Mesothelial cell of epicardium (in vitro differentiated cells): ENCODE results near the gene SLITRK6. TPM values are rescaled to one million over a fixed set of nuclear protein-coding genes. Genes with fewer than 3 reads are reported as not detected.

Experiments
- DNase-seq, 2 experiments: peaks; one replicate each; pipeline ENCODE4 v3.0.0; 2021; ENCODE audit warnings: low spot score in 2 of 2; ENCODE audit not compliant: unreplicated experiment in 2 of 2
- H3K27ac Mint-ChIP-seq: 2 replicates; pipeline ENCODE4 v1.8.0; 2021; ENCODE audit warnings: mixed read lengths
- H3K27me3 Mint-ChIP-seq: 2 replicates; pipeline ENCODE4 v1.8.0; 2021; ENCODE audit warnings: low read depth, mixed read lengths
- H3K36me3 Mint-ChIP-seq: 2 replicates; pipeline ENCODE4 v1.8.0; 2021; ENCODE audit warnings: mixed read lengths
- H3K4me1 Mint-ChIP-seq: 2 replicates; pipeline ENCODE4 v1.8.0; 2021; ENCODE audit warnings: mixed read lengths
- H3K4me3 Mint-ChIP-seq: 2 replicates; pipeline ENCODE4 v1.8.0; 2021; ENCODE audit warnings: mild to moderate bottlenecking, moderate library complexity, mixed read lengths
- H3K9me3 Mint-ChIP-seq: 2 replicates; pipeline ENCODE4 v1.8.0; 2021; ENCODE audit warnings: mixed read lengths
- total RNA-seq: library from RNA; stranded (reverse); gene quantifications from 3 replicates; pipeline ENCODE4 v1.2.1, GENCODE V29; 2021
- TF ChIP-seq, protein P1 (sequence below): fragments of 200-600 bp; sonication (generic); IDR thresholded peaks from one replicate; pipeline ENCODE4 v1.5.0; 2021; ENCODE audit warnings: antibody characterized with exemption; ENCODE audit not compliant: unreplicated experiment

Gene SLITRK6, protein sequence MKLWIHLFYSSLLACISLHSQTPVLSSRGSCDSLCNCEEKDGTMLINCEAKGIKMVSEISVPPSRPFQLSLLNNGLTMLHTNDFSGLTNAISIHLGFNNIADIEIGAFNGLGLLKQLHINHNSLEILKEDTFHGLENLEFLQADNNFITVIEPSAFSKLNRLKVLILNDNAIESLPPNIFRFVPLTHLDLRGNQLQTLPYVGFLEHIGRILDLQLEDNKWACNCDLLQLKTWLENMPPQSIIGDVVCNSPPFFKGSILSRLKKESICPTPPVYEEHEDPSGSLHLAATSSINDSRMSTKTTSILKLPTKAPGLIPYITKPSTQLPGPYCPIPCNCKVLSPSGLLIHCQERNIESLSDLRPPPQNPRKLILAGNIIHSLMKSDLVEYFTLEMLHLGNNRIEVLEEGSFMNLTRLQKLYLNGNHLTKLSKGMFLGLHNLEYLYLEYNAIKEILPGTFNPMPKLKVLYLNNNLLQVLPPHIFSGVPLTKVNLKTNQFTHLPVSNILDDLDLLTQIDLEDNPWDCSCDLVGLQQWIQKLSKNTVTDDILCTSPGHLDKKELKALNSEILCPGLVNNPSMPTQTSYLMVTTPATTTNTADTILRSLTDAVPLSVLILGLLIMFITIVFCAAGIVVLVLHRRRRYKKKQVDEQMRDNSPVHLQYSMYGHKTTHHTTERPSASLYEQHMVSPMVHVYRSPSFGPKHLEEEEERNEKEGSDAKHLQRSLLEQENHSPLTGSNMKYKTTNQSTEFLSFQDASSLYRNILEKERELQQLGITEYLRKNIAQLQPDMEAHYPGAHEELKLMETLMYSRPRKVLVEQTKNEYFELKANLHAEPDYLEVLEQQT
- total RNA-seq: 14.7 to 16.9 TPM (median 16.0 TPM) in 3 replicates

DNA sequence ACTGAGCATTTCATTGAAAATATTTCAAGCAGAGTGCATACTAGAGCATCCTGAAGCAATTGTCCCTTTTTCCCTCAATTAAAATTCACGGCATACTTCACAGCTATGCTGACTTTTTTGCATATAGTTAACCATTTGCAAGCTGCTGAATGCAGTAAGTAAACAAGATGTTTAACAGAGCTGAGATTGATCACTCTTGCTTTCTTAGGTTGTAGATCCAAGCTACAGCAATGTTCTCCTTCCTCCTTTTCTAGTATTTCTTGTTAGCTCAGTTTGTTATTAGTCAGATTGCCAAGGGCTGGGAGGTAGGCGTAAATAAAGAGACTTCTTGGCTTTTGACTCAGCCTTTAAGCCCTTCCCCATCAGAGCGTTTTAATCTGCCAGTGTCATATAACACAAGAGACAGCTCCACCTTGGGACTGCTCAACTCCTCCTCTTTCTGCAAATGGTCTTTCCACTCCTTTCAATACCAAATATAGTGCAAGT, at the start of gene SLITRK6:
TSS of gene SLITRK6 (minus strand) at position 323 of the 486 bp plus-strand sequence. CDS start 2,911 bp downstream, outside the sequence.
- H3K36me3 Mint-ChIP-seq: peaks cover 12% of the 10 kb centered on the region
- peak within 1 kb of the TSS; percentile 64 for H3K4me3 Mint-ChIP-seq
- TF ChIP-seq, protein P1, sequence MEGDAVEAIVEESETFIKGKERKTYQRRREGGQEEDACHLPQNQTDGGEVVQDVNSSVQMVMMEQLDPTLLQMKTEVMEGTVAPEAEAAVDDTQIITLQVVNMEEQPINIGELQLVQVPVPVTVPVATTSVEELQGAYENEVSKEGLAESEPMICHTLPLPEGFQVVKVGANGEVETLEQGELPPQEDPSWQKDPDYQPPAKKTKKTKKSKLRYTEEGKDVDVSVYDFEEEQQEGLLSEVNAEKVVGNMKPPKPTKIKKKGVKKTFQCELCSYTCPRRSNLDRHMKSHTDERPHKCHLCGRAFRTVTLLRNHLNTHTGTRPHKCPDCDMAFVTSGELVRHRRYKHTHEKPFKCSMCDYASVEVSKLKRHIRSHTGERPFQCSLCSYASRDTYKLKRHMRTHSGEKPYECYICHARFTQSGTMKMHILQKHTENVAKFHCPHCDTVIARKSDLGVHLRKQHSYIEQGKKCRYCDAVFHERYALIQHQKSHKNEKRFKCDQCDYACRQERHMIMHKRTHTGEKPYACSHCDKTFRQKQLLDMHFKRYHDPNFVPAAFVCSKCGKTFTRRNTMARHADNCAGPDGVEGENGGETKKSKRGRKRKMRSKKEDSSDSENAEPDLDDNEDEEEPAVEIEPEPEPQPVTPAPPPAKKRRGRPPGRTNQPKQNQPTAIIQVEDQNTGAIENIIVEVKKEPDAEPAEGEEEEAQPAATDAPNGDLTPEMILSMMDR: no peak
- DNase-seq: no peak
- H3K4me1 Mint-ChIP-seq: peaks cover 23% of the 10 kb centered on the region
- H3K27me3 Mint-ChIP-seq: no peaks in the 10 kb centered on the region
- H3K9me3 Mint-ChIP-seq: peaks cover 18% of the 10 kb centered on the region
- H3K27ac Mint-ChIP-seq: peak within 1 kb of the TSS; percentile 64

DNA sequence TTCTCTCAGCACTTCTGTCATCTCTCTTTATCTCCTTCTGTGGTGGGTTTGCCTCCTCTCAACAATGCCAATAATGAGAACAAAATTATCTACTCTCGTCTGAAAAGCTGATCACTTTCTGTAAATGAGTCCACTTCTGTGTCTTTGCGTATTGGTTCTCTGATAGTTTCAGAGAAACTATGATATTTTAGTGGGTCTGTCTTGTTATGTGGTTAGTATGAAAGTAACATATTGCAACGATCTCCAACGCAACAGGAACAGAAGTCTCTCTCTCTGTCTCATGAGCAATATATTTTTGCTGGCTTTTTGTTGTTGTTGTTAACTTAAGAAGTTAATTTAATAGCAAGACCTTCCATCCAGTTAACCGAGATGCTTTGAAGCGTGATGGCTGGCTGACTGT, 47.8 kb upstream of the SLITRK6 start:
- Mint-ChIP-seq H3K4me1 (no peaks in the 10 kb centered on the region), H3K36me3 (peaks cover 11% of the 10 kb centered on the region)

DNA sequence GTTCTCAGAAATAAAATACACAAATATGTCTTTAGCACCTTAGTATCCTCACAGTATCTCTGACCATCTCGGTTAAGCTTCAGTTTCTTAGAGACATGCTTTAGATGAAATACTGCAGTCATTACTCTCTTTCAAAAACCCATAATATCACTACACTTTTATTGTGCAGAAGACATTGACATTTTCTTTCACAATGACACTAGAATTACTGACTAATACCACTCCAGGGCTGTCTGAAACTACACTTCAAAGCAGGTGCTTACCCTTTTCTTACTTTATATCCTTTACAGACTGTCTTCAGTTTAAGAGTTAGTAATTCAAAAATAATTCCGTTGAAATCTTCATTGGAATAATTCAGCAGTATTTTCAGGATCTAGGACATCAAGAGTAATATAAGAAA, 42.2 kb upstream of the SLITRK6 start:
- no peaks in the 10 kb centered on the region for H3K27me3 Mint-ChIP-seq
- no peak overlapping the region for H3K4me3 Mint-ChIP-seq
- H3K27ac Mint-ChIP-seq: no peak overlapping the region
- H3K9me3 Mint-ChIP-seq: no peaks in the 10 kb centered on the region
- no peaks in the 10 kb centered on the region for H3K4me1 Mint-ChIP-seq
- no peak for DNase-seq
- TF ChIP-seq, protein P1: no peak
- H3K36me3 Mint-ChIP-seq: no peaks in the 10 kb centered on the region

More for the DNA sequence above, 47.8 kb upstream of the SLITRK6 start:
- Mint-ChIP-seq H3K27me3 (no peaks in the 10 kb centered on the region), H3K9me3 (peaks cover 25% of the 10 kb centered on the region), H3K4me3 (no peak overlapping the region), H3K27ac (no peak overlapping the region)
- TF ChIP-seq, protein P1: no peak
- DNase-seq: no peak

DNA sequence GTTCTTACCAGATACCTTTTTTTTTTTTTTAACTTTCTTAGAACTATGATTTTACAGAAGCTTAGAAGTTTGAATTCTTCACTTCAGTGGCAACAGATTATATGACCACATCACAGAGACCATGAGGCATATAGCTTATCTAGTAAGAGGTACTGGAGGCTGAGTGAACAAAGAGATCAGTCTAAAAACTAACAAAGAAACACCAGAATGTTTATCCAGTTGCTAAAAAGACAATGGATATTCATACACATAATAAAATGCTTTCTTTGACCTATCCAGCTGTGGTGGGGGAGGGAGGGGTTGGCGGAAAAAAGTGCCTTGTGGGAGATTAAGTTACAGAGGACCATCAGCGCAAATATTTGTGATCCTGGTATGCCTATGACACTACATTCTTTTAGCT, 34.7 kb upstream of the SLITRK6 start:
- TF ChIP-seq, protein P1: no peak
- H3K4me1 Mint-ChIP-seq: no peaks in the 10 kb centered on the region
- H3K4me3 Mint-ChIP-seq: no peak overlapping the region
- no peak overlapping the region for H3K27ac Mint-ChIP-seq
- H3K27me3 Mint-ChIP-seq: no peaks in the 10 kb centered on the region
- no peak for DNase-seq
- H3K9me3 Mint-ChIP-seq: no peaks in the 10 kb centered on the region
- no peaks in the 10 kb centered on the region for H3K36me3 Mint-ChIP-seq

DNA sequence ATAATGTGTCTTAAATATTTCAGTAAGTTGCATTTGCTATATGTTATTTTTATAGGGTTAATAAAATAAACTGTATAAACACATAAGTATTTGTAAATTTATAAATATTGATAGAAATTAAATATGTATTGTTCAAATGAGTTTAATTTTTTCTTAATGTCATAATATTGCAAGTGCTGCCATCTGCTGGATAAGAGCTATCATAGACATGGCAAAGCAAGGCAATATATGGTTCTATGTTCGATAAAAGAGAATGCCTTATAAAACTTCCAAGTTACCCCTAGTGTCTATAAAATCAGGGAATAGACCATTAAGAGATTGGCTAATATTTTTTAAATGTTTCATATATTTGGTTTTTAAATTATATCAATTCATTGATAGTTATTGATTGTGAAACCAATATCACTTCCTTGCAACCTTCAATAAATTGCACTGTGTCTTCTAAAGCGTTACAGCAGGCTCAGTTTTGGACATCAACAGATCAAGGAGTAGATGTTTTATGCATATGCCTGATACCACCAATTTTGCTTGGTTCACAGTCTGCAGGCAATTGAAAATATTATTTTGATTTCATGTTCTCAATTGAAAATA, 29.0 kb upstream of the SLITRK6 start:
- no peak overlapping the region for H3K27ac Mint-ChIP-seq
- TF ChIP-seq, protein P1: peak; percentile 68
- DNase-seq: no peak
- no peaks in the 10 kb centered on the region for H3K9me3 Mint-ChIP-seq
- no peaks in the 10 kb centered on the region for H3K4me1 Mint-ChIP-seq
- H3K27me3 Mint-ChIP-seq: no peaks in the 10 kb centered on the region
- H3K36me3 Mint-ChIP-seq: no peaks in the 10 kb centered on the region
- H3K4me3 Mint-ChIP-seq: no peak overlapping the region
